Stimulated activated naive CD8-positive, alpha-beta T cell treated with anti-CD3 and anti-CD28 coated beads, Interleukin-15, Interleukin-2, amounts not matched to agents 100 U/mL and 50 U/mL, for 24 hours (primary cell): Measurements from ENCODE around the gene INSYN2B.

Source experiments
- ATAC-seq: fragments of 150-1000 bp; cut with Tn5 transposase; one replicate; pipeline ENCODE4 v1.10.0; 2021
- DNase-seq: peaks from one replicate; pipeline ENCODE4 v3.0.0; 2021

INSYN2B gene

DNA sequence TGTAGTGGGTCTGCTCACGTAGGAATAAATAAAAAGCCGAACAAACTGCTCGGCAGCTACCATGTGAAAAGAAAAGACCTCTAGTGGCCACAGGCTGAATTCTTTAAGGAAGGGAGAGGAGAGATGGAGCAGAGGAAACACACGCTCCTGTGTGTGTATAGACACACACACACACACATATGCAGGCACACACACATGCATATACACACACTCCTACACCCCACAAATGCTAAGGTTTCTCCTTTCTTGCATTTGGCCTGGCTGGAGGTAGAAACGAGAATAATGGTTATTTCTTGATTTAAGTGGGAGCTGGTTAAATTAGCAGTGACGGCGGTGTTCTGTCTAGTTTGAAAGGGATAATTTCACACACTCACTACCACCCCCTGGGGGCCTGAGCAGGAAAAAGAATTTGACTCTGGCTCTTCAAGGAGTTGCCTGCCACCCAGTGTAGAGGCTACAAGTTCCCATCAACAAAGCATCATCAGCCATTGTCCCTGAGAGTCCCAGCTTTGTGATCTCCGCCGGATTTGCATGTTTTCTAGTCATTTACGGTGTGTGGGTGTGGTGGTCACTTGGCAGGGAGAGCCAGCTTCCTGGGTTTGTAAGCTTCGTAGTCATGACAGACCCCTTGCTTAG lies at the start of gene INSYN2B:
Gene INSYN2B (minus strand): TSS at position 78 of the 636 bp plus-strand sequence. CDS start 96,597 bp downstream, outside the sequence.
- DNase-seq (peak; percentile 30), ATAC-seq (no peak)

DNA sequence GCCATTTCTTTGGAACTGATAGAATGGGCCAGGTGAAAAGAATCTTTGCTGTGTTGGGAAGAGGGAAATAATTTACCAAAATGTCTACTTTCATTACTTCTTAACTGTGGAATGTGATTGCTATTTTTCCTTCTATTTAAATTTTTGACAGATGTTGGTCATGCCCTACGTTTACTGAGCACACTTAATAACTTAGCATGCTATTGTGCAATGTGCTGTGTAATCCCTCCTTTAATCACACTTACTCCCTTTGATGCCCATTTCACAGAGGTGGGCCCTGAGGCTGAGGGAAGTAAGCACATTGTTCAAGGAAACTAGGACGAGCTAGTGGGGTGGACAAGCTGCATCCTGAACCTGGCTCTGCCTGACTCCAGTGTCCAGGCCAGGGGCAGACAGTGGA lies 47.8 kb upstream of the INSYN2B start:
- no peak for ATAC-seq
- DNase-seq: no peak

DNA sequence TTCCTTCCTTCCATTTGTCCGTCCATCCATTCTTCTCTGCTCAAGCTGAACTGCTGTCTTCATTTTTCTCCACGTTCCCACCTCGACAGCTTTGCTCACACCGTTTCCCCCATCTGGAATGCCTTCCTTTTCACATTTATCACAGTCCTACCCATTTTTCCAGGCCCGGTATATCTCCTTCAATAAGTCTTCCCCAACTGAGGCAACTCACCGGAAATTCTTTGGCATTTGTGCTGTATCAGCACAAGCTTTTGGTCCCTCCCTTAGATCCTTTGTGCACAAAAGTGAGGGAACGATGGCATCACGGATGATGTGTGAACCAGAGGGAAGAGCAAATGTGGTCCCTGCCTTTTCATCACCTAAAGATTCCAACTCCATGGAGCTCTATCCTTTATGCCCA lies 45.6 kb upstream of the INSYN2B start:
- ATAC-seq: no peak
- DNase-seq: no peak

DNA sequence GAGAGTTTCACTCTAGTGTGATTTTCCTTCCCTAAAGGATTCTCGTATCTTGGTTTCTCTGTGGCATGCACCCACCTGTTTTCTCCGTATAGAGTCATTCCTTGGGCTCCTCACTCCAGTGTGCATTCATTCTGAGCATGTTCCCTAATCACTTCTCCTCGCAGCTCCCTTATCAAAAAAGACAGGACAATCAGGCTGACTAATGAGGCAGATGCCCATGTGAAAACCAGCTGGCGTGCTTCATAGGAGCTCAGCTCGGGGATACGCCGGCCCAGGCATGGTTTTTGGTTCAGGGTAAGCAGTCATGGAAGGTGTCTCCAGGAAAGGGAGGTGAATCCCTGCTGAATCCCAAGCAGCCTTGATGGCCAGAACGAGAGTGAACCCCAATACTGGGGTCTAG lies 41.2 kb upstream of the INSYN2B start:
- no peak for ATAC-seq
- DNase-seq: no peak

DNA sequence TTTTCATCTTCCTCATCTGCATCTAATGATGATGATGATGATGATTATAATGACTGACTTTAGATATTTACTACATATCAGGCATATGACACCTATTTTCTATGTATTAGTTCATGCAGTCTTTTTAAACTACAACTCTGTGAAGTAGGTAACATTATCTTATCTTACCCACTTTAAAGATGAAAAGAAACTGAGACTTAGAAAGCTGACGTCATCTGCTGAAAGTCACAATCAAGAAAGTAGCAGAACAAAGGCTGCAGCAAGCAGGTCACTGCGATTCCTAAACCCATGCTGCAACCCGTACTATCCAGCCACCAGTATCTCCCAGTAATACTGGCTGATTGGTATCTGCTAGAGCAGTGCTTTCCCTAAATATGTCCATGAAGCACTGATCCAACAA lies 40.1 kb upstream of the INSYN2B start:
- ATAC-seq (no peak), DNase-seq (no peak)

DNA sequence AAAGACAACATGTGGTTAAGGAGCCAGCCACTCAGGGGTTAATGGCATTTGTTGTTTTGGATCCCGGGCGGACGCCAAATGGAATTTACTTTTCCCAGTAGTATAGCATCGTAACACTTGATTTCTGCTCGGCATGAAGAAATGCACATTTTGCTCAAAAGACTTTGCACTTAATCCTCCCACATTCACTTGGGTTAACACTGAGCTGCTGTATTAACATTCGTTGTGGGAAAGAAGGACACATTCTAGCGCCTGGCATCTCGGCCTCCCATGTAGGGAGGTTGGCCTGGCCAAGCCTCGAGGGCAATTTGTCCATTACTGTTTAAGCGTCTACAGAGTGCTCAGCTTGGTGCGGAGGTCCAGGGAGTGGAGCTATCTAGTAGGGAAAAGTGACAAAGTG lies 32.3 kb upstream of the INSYN2B start:
- ATAC-seq: no peak
- DNase-seq: no peak

DNA sequence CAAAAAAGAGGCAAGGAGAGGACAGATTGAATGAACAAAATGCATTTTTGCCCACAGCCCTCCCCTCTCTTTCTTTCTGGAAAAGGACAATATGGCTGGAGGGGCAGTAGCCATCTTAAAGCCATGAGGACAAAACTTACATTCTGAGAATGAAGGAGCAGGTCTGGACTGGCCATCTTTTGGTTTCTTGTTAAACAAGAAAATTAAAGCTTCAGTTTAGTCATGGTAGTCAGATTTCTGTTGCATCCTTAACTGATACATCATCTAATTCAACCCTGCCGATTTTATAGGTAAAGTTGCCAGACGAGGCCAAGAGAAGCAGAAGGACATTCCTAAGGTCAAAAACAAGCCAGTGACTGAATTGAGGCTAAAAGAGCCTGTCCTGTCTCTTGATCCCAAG lies 31.5 kb upstream of the INSYN2B start:
- ATAC-seq: no peak
- DNase-seq: no peak

DNA sequence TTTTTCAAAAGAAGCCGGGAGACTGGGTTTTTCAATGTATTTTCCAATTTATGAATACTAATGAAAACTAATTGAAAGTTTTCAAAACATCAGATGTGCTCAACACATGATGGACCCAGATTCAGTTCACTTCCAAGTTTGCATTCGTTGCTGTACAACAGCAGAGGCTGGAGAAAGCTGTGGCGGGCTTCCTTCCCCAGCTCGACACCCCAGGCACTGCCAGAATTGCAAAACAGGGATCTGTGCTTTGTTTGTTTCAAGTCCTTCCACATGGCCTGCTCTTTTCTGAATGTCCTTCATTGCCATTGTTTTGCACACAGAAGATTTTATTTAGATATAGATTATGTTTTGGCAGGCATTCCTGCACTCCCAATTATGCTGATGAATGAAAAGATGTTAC lies 30.3 kb upstream of the INSYN2B start:
- DNase-seq (no peak), ATAC-seq (no peak)

DNA sequence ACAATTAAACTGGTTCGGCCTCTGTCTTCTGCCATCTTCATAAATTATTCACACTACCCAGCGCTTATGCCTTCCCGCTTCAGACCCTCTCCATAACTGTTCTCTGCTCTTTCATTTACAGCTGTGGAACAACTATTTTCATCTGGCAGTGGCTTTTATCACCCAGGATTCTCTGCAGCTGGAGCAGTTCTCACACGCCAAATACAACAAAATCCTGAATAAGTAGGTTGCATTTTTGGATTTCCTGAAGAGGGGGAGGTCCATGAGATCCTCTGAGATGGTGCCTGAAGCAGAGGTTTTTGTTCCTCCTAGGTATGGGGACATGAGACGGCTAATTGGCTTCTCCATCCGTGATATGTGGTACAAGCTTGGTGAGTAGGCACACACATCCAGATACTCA lies 28.1 kb upstream of the INSYN2B start:
- ATAC-seq: no peak

DNA sequence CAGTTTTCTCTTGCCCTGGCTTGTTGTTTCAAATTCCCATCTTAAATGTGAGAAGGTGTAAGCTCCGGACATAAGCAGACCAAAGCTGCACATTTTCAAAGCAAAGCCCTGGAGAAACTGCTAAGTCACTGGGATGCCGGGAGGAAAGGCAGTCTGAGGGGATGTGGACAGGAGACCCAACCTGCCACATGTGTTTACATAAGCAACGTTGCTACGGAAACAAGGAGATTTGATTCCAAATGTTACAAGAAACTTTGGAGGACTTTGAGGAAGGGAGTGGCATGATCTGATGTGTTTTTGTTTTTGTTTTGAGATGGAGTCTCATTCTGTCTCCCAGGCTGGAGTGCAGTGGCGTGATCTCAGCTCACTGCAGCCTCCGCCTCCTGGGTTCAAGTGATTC lies 25.7 kb upstream of the INSYN2B start:
- DNase-seq: no peak
- no peak for ATAC-seq

More for the DNA sequence above, 28.1 kb upstream of the INSYN2B start:
- no peak for DNase-seq

DNA sequence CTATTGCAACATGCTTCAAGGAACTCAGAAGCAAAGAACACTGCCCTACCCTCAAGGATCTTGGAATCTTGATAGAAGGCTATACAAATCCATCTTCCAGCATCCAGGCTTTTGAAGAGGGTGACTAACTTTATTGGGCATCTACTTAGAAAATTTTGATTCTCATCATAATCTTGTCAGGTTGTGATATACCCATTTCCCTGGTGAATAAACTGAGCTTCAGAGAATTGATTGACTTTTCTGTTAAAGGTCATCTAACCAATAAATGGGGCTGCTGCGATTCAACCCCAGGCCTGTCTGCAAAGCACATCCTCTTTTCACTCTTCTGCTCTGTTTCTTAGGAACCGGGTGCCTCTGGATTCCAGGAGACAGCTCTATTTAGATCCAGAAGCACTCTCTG lies 19.9 kb upstream of the INSYN2B start:
- ATAC-seq: no peak
- DNase-seq: no peak

DNA sequence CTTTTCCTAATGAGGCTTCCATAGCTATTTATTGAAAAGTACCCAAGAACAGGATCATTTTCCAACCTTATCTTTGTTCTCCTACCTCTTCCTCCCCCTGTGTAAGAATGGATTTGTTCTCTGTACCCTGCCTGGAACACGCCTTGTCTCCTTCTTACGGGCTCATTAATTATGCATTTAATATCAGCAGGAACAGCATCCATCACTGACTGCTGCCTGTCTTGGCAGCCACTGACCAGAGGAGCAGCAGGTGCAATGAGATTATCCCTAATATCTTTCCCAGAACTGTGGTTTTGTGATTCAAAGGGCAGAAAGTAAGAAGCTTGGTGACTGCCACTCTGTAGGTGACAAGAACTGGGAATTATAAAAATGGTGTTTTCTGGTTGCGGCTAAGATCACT lies 19.3 kb upstream of the INSYN2B start:
- no peak for ATAC-seq
- DNase-seq: no peak

DNA sequence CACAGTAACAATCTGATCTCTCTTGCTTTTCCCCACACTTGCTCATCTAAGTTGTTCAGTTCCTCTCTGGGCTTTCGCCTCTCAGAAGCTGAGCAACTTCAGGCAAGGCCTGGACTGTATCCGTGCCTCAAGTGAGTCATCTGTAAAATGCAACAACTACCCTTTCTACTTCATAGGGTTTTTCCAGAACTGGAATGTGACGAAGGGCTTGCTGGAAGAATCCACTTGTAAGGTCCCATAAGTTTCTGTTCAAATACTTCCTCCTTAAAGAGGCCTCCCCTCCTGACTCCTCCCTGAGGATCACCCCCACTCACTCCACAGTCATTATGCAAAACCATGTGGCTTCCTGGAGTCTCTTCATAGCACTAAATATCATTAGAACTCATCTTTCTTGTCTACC lies 17.5 kb upstream of the INSYN2B start:
- DNase-seq (no peak), ATAC-seq (no peak)

DNA sequence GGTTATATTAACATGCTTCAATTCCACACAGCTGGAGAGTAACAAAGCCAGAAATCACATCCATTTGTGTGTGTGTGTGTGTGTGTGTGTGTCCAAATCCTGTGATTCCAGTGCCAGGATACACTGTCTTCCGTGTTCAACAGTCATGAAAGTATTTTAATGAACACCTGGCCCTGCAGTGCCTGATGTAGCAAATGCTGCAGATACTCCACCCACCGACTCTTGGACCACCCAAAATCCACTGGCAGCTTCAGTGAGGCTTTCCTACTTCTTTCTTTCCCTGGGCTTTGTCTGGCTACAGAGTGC lies 13.1 kb upstream of the INSYN2B start:
- ATAC-seq: no peak

DNA sequence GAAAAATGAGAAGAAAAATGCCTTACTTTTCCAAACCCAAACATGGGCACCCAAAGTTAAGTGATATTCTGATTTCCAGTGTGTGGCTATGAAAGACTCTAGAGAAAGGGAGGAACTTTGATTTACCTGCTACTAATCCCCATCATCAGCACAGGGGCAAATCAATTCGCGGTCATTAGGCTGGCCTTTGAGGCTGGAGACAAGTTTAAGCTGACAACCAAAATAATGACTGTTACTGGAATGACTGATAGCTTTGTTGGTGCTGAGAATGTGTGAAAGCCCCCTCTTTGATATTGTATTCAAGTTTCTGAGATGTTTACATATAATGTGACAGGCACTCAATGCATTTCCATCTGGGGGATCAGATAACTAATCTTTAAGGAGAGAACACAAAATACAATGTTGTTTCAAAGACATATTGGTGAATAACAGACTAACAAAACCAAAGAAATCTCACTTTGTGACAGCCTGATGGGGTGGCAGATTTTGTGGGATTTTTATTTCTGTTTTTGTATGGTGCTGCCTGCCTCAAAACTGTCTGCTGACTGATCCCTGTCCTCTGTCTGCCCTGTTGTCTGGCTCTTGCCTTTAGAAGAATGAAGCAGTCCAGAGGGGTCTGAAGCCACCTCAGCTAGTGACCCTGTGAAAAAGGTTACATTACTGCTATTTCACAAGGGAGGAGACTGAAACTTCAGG lies 12.6 kb upstream of the INSYN2B start:
- ATAC-seq: no peak
- no peak for DNase-seq

More for the DNA sequence above, 13.1 kb upstream of the INSYN2B start:
- DNase-seq: no peak

DNA sequence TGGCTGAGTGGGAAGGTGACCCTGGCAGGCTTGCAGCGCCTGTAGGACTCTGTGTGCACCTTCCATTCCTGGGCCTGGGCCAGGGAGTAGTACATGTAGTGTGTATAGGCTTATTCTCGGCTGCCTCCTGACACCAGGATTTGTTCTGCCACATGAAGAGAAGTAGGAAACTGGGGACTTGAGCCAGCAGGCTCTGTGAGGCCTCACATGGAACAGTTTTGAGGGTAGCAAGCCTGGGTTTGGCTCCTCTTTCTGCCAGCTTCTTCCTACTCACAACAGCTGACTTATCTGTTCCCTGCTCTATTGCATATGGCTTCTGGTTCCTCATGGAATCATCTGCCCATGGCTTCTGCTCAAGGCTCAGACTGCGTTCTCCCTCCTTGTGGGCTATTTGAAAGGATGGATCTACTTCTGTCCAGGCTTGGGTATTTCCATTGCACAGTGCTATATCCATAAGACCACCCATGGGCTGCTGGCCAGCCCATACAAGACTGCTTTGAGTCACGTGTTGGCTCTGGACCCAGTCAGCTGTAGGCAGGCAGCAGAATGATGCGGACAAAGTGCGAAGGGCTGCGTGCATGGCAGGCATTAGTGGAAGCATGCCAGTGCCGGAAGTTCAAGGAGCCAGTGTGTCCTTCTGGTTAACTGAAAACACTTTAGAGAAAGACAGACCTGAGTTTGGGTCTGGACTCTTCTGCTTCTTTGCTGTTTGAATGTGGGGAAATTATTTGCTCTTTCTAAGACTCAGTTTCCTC lies 11.0 kb upstream of the INSYN2B start:
- ATAC-seq: no peak
- no peak for DNase-seq

DNA sequence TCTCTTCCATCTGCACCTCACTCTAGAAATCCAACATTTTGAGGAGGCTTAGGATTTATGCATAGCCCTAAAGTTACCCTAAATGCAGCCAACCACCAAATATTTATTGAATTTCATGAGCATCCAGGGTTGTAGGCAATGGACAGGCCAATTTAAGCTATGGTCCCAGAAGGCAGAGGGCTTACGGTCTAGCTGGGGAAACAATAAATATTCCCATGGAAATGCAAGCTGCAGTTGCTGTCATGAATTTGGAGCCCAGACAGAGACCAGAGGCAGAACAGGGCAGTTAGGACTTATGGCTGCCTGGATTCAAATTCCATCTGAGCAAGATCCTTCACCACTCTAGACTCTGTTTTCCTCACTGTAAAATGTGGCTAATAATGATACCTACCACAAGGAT lies 9.1 kb upstream of the INSYN2B start:
- no peak for ATAC-seq
- no peak for DNase-seq

DNA sequence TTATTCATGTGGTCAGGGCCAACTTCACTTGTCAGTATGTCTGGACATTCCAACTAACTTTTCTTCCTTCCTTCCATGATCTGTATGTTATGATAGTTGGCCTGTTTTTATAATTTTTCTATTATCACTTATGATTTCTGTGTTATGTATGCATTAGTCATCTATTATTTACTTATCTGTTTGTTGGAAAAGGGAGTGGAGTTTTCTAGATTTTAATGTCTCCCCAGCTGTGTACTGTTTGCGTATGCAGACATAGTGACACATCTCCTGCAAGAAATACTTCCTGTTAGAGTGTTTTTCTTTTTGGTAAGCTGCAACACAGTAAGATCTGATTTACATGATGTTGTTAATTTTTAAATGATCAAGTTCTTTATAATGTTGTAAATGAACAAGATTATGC lies 8.7 kb upstream of the INSYN2B start:
- ATAC-seq (no peak), DNase-seq (no peak)

DNA sequence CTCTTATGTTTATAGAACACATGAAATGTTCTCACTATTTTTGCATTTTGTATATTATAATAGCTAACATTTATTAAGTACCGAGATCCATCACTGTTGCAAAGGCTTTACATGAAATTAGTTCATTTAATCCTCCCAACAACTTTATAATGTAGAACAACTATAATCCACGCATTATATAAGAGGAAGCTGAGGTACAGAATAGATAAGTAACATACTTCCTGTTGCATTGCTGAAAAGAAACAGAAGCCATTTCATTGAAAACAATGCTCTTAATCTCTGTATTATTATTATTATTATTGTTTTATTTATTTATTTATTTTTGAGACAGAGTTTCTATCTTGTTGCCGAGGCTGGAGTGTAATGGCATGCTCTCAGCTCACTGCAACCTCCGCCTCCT lies 7.9 kb upstream of the INSYN2B start:
- DNase-seq (no peak), ATAC-seq (no peak)

DNA sequence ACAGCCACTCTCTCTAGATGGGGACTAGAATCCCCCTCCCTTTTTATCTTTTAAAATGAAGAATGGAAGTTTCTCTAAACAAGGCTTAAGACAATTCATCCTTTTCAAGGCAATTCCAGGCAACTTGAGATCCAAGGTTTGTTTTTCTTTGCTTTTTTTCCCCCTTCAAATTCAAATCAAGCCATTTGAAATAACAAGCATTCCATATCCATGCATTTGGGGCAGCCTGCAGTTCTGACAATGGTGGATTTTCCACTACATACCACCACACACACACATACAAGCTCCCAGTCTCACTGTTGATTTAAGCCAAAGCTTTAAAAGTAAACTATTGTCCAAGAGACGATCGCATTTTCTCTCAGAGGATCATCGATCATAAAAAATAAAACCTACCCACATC lies 424 bp downstream of the INSYN2B start:
- ATAC-seq (no peak), DNase-seq (no peak)

DNA sequence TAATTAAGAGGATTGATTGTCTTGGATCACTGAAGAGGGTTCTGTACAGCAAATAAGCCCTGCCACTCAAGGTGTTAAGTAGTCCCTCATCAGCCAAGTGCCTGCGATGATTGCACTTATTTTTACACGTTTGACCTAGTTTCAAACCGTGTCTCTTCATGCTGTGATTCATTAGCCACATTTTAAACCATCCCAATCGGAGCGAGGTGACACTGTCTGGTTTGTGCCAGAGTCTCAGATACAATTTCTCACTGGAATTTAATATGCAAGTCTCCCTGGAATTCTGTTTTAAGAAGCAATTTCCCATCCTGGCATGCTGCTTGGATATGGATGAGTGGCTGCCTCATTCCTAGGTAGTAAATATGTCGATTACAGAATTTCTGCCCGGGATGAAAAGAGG lies 1.6 kb downstream of the INSYN2B start:
- no peak for DNase-seq
- ATAC-seq: no peak

DNA sequence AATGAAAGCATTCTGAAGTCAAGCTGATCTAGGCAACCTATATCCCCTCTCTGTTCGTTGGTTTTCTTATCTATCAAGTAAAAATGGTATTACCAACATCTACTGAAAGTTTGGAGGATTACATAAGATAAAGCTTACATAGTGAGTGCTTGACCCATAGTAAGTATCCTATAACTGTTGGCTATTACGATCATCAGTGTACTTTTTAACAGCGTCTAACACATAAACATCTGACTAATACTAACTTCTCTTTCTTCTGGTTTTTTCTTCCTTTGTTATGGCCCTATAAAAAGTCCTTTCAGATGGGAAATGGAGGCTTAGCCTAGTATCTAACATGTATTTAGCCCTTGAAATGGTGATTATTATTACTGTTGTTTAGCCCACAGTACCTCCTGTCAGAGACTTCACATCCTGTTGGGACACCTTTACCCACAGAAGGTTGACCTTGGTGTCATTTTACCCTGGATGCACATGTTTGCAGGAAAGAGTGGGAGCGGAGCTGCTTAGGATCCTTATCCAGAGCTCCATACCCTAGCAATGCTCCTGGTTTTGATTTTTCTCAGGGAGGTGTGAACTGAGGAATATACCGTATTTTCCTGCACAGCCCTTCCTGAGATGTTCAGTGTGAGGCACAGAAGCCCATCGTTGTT lies 6.0 kb downstream of the INSYN2B start:
- DNase-seq (no peak), ATAC-seq (no peak)

DNA sequence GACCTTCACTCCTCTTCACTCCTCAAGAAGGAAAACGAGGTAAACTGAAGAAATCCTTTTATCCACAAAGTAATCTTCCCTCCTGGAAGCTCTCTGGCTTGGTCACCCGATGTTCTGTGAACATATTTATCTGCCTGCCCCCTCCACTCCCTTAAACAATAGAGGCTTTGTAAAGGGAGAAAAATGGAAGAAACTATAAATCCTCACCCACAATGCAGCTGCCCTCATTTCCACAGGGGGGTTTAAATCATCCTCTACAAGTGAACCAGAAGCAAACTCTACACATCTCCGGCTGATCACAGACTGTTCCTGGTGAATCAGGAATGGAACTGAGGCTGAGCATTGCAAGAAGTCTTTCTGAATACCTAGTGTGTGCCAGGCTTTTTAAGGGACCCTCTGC lies 7.2 kb downstream of the INSYN2B start:
- DNase-seq (no peak), ATAC-seq (no peak)
